Inflammatory macrophage treated with lipopolysaccharide for 1 hour (primary cell): Measurements from ENCODE around the gene CTSS.
"Not testable (repeated sequence)": the region's sequence is repeated elsewhere in the genome, so short reads cannot be mapped to it uniquely, and the experiment has no call there.

Source experiments
- DNase-seq, 2 donors: peaks; one replicate each; pipeline ENCODE4 v3.0.0-alpha.2; 2020 to 2022

CTSS gene

DNA sequence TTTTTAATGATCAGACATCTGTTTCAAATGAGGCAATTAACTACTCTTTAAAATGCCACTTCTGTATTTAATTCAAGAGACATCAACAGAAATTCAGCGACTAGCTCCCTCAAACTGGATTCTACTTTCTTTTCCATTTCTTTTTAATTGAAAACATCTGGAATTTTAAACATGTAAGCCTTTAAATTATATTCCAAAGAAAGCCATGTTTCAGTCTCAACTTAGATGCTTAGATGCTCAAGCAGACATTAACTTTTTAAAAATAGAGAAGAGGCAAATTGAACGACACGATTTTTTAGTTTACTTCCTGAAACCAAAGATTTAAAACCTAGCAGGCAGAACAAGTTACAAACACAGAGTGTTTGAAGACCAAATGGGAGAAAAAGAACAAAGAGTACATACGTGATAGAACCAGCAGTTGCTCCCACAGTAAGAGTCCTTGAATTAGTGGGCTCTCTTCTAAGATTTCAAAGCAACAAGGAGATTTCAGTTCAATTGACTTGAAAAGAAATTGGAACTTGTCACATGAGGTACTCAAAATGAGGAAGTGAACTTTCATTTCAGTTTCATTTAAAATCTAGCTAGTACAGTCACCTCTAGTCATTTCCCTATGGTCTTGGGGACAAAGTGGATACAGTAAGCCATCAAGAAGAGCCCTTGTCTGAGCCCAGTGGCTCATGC is at the start of gene CTSS:
Gene CTSS (minus strand): TSS at position 483 of the 681 bp plus-strand sequence. CDS start 1,015 bp downstream, outside the sequence.
- DNase-seq, result peak; percentile 91 to 98

DNA sequence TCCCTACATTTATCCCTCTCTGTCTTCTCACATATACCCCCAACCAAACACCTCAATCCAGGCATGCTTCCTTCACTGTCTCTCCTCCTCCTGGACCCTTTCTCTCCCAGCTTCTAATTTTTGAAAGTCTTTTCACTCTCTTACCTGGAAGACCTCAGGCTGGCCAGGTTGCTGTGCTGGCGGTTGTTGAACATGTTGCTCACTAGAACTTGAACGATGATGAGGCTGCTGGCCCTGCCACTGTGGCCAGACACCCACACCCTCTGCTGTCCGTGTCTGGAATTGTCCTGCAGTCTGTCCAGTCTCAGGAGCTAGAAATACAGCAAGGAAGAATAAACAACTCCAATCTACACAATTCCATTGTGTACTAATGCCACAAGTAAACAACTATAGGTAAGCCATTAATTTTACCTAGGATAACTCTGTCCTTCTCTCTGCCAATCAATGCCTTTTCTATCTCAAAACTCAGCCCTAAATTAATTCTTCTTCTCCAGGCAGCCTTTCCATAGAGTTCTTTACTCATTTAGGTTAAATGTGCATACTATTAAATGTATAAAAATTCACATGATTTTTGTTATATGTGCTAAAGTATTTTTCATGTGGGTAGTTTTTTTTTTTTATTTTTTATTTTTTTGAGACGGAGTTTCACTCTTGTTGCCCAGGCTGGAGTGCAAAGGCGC is 47.6 kb upstream of the CTSS start:
- DNase-seq, result peak; percentile 53 to 75

DNA sequence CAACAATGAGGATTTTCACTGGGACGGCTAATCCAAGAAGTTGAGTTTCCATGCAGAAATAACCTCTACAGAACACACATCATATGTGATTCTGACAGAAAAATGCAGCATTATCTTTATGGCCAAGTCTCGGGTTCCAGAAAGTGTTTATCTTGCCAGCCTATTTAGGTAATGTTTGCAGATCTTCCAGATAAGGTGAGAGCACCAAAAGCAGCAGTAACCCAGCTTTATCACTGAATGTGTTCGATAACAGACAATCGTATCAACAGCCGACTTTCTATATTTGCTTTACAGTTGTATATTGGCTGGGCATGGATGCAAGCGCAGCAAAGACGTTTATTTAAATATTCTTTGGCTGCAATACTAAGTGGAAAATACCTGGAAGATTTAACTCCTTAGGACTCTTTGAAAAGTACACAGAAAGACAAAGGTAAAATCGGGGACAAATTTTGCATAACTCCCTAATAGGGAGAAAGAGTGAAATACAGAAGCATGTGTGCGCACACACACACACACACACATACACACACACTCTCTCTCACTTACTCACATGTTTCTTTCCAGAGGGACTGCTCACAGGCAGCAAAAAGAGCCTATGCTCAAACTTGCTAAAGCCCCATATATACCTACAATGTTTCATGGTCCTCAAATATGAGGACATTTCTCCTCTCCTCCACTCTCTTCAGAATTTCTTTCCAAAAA is 45.5 kb upstream of the CTSS start:
- DNase-seq, result no peak

DNA sequence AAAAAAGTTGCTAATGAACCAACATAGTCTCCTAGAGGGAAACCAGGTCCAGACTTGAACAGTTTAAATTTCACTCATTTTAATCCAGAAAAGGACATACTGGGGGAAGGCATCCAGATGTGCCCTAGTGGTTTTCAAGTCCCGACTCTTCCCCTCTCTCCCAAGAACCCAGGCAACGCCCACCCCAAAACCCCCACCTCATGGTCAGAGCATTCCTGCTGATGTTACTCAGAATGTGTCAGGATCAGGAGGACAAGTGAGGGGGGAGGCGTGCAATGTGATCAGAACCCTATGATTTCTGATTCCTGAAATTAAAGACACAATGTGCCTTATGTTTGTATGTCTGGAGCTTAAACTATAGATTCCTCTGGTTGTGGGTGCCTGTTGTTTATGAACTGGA is 44.1 kb upstream of the CTSS start:
- DNase-seq, result peak in 1 of 2 donors; percentile 55

DNA sequence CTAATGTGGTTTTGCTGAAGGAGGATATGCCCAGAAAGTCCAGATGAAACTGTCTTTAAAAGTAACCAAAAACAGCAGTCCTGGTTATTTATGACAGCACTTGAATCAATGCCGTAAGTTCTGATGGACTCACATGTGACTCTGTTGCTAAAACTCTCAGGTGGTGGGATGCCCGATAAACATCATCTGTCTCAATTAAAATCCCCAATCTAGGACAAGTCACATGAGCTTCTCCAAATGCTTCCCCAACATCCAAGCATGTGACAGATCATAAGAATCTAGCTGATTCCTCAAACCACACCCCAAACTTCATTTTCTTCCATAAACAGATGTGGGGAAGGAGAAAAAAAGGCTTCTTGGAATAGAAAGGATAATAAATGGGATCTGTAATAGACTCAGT is 43.3 kb upstream of the CTSS start:
- DNase-seq, result peak in 1 of 2 donors; percentile 74

DNA sequence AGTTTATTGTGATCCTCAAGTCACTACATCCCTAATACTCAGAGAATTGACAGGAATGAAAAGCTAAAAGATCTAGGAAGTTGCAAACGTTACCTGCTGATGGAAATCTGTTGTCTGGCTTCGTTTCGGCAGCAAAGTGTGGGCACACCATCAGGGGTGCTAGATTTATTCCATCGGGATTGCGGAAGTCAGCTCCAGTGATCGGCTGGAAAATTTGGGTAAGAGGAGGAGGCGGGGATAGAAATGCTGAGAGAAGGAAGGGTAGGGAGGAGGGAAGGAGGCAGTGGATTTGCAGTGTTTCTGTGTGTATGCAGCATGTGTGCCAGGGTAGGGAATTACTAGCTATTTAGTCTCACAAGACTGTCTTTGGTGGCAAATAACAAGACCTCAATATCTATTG is 42.5 kb upstream of the CTSS start, which contains the start of gene CTSK:
Gene CTSK (minus strand): TSS at position 140 of the 400 bp plus-strand sequence. CDS start 1,455 bp downstream, outside the sequence.
- no peak for DNase-seq

DNA sequence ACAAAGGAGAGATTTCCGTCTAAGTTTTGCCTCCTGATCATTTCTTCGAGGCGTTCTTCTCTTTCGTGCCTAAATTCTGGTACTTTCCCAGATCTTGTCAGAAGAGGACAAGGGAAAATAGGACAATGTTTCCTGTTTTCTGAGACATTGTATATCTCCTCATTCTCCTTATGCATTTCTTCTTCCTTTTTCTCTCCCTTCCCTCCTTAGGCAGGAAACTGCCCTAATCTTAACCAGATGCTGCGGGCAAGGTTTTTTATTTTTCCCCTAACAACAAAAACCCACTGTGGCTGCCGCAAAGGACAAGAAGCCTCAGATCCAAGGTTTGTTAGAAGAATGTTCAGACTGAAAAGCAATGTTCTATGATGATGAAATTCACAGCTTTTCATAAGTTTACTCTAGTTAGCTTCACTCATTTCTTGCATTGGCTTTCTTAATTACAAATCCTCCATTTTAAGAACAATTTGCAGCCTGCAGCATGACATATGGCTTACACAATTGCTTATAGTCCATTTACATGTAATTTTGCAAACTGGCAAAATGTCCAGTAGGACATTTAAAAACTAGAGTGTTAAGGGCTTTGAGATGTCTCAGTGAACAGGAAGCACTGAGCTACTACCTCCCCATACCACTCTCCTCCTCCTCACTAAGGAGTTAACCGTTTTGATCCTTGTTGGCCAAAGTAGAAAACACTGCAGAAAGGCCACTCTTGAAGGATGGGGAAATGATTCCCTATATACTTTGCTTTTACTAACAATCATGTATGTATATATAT is 41.9 kb upstream of the CTSS start:
- DNase-seq, result peak; percentile 43 to 52

DNA sequence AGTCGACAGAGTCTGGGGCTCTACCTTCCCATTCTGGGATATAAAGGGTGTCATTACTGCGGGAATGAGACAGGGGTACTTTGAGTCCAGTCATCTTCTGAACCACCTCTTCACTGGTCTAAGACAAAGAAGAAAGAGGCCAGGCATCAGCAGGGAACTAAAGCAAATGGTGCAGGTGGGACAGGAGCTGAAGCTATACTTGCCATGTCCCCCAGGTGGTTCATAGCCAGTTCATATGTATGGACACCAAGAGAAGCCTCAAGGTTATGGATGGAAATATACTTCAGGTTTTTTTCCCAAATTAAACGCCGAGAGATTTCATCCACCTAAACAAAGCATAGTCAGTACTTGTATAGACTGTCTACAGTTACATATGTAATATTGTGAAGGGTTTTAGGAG is 40.3 kb upstream of the CTSS start:
- no peak for DNase-seq

DNA sequence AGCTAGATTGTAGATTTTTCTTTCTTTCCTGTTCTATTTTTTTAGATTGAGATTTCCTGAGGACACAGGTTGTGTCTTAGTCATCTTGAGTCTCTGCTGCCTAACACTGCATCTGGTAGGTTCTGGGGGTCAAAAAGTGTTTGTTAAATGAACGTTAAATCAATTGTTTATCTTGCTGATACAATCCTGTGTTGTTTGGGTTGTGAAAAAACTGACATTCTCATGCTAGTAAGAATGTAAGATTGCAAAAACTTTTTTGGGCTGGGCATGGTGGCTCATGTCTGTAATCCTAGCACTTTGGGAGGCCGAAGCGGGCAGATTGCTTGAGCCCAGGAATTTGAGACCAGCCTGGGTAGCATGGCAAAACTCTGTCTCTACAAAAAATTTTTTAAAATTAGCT is 39.1 kb upstream of the CTSS start:
- DNase-seq, result no peak

DNA sequence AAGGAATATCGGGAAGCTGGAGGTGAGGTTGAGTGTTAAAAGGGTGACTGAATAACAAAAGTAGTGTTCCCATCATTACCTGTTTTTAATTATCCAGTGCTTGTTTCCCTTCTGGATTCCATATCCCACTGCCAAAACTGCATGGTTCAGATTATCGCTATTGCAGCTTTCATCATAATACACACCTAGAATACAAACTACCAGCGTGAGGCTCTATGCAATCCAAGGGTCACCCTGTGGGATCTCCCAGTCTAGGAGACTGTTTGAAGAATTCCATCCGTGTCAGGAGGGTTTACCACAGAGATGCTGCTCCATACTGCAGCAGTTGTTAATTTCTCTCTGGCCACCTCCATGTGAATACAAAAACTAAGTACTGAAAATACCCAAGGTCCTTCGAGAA is 33.5 kb upstream of the CTSS start:
- DNase-seq, result no peak

DNA sequence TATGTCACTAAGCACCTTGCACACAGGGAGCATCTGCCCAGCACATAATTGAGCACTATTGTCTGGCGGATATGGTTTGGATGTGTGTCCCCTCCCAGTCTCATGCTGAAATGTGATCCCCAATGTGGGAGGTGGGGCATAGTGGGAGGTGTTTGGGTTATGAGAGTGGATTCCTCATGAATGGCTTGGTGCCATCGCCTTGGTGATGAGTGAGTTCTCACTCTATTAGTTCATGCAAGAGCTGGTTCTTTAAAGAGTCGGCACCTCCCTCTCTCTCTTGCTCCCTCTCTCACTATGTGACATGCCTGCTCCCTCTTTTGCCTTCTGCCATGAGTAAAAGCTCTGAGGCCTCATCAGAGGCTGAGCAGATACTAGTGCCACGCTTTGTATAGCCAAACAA is 32.9 kb upstream of the CTSS start:
- DNase-seq, result no peak

DNA sequence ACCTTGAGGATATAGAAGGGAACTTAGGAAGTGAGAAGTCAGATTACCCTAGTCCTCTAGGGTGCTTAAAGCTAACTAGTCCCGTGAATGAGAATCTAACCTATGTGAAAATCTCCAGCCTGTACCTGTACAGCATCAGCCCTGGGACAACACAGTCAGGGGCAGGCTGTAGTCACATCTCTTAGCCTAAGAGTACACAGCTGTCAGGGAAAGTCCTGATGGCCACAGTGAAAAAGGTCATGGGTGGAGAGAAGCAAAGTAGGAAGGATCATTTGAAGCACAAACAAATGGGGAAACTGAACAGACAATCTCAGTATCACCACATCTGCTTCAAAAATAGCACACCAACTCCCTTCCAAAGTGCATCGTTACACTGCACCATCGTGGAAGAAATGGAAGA is 30.8 kb upstream of the CTSS start:
- DNase-seq, result no peak

DNA sequence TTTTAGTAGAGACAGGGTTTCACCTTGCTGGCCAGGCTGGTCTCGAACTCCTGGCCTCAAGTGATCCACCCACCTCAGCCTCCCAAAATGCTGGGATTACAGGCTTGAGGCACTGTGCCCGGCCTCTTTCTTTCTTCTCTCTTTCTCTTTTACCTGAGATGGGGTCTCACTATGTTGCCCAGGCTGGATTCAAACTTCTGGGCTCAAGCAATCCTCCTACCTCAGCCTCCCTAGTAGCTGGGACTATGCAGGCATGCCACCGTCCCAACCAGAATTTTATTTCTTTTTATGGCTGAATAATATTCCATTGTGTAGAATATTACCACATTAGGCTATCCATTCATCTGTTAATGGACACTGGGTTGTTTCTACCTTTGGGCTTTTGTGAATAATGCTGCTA is 28.2 kb upstream of the CTSS start:
- DNase-seq, result not testable (repeated sequence)

DNA sequence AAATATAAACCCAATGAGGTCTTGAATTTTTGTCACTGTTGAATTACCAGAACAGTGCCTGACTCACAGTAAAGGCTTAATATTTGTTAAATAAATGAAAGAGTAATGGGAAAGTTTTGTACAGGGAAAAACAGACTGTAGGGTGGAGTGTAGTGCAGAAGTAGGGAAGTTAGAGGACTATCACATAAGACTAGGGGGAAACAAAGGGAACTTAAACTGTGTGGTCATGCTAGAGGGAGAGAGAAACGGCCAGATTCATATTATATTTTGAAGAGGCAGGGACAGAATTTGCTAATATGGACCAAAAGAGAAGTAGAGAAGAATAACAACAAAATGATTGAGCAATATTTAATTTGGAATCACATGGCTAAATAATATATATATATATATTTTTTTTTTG is 27.6 kb upstream of the CTSS start:
- peak; percentile 72 to 82 for DNase-seq

DNA sequence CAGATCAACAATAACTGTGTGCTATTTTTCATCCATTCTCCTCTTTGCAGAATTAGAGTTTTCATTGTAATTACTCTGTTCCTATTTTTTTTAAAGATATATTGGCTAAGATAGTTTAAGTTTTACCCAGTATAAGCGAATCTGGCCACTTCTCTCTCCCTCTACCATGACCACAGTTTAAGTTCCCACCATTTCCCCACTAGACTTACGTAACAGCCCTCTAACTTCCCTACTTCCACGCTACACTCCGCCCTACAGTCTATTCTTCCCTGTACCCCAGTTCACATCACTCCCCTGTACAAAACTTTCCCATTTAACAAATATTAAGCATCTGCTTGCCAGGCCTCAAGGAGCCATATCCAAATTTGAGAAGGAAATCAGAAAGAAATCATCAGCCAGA is 26.0 kb upstream of the CTSS start:
- peak; percentile 88 to 90 for DNase-seq

DNA sequence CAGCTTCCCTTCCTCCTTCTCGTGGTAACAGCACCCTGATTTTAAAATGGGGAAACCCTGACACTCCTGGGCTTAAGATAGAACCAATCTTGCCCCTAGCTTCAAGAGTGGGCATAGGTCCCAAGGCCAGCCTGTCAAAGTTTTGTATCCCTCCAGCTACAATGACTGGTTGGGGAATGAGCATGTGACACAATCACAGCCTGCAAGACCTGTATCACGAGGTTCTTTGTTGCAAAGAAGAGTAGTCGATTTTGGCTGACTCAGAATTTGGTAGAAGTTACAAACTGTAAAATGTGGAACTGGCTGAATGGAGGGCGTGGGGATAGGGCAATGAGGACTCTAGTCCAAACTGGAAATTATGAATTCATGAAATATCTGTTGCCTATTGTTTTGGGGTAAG is 23.8 kb upstream of the CTSS start:
- peak; percentile 82 to 97 for DNase-seq

DNA sequence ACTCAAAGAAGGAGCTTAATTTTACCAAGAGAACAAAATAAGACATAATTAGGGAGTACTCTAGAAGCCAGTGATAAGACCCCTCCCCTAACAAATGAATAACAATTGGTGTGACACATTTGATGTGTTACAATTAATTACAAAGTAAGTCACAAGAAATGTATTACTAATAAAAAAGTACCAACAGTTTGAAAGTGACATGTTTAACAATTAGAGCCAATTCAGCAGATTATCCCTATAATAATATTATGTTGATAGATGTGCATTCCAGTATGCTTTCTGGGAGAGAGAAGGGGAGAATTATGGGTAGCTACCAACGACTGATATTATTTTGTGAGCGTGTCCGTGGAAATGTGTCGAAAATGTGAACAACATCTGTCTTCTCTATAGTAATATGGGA is 23.4 kb upstream of the CTSS start:
- no peak for DNase-seq

DNA sequence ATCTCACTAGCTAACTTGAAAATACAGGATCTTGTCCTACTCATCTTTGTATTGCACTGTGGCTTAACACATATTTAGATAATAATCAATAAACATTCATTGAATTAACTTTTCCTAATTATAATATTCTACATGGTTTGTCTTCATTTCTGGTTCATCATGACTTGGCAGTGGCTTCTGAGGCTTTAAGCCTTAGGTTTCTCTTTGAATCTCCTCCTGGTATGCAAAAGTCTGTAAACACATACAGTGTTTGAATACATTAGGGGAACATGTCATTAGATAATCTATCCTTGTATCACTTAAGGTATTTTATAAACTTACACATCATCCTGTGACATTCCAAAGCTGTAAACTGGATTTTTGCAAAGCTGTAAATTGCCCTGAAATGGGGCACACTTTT is 21.9 kb upstream of the CTSS start:
- DNase-seq, result no peak

DNA sequence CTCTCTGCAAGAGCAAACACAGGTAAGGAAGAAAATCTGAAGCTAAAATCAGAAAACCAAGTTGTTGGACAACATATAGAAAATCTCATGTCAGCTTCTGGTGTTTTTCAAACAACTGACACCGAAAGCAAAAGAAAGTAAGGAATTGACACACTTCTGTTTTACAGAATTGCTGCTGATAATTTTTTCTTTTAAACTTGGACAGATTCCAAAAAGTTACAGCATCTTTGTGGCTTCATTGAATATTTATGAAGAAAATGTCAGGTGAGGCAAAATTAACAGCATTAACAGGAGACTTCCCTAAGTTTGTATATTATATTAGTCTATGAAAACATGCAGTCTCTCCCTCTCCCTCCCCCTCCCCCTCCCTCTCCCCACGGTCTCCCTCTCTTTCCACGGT is 14.9 kb upstream of the CTSS start:
- DNase-seq, result no peak

DNA sequence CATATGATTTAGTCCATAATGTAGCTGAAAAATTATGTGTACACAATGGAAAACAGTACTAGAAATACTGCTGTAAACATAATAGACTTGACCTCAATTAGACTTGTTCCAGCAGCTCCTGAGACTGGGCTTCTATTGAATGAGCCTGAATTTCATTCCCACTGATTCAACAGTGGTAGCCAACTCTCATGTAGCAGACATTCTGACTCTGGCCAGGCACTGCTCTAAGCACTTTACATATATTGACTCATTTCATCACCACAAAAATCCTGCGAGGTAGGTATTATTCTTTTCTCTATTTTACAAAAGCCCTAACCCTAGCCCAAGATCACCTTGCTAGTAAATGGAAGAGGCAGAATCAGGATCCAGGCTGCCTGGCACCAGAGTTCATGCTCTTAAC is 12.8 kb upstream of the CTSS start:
- DNase-seq, result no peak

DNA sequence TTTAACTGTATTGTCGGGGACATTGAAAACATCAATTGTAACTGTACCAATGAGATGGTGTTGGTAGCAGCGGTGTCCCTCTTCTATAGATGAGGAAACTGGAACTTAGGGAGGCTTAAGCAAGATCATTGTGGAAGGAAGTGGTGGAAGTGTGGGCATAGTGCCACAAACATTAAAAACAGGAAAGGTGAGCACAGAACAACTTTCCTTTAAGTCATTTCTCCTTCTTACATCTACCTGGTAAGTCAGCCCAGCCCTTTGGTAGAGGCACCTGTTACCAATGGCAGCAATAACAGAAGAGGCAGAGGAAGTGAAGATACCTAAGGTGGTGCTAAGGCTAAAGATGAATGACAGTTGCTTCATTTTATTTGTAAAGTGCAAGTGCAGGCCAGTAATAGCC is 12.0 kb upstream of the CTSS start:
- DNase-seq, result peak in 1 of 2 donors; percentile 36

DNA sequence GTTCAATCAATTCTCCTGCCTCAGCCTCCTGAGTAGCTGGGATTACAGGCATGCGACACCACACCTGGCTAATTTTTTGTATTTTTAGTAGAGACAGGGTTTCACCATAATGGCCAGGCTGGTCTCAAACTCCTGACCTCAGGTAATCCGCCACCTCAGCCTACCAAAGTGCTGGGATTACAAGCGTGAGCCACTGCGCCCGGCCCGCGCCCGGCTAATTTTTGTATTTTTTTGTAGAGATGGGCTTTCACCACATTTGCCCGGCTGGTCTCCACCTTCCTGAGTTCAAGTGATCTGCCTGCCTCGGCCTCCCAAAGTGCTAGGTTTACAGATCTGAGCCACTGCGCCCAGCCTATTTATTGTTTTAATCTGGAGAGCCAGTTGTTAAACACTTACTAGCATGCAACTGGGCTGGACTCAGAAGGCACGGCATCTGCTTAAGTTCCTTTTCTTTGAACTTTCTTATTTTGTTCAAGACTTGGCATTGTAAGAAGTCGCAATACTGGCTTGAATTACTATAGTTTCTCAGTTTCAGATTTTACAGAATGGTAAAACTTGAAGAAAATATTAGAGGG is 10.4 kb upstream of the CTSS start:
- not testable (repeated sequence) for DNase-seq

DNA sequence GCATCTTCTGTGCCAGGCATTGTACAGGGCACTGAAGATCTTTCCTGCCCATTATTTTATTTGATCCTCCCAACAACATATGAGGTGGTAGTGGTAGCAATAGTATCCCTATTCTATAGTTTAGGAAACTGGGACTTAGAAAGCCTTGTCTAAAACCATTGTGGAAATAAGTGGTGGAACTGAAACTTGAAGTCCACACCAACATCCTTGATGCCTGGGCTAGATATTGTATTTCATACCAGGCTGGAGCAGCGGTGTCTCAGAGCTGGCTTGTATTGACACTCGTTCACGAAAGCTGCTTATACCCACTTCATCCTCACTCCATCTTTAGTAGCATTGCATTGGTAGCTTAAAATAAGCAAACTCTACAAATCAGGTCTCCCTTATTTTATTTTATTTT is 9.7 kb upstream of the CTSS start:
- DNase-seq, result no peak
